HepG2 (cell line): ENCODE results near the gene SYT8. TPM values are rescaled to one million over a fixed set of nuclear protein-coding genes. Genes with fewer than 3 reads are reported as not detected.

Experiments
- ETV6 ChIP-seq: sonication (generic); formaldehyde crosslinking; conservative IDR thresholded peaks from 2 replicates; pipeline ENCODE4 v1.4.0; 2020; ENCODE audit warnings: missing genetic modification reagents
- FLYWCH1 ChIP-seq: sonication (generic); formaldehyde crosslinking; IDR thresholded peaks from 2 replicates; pipeline ENCODE4 v1.8.1; 2023; ENCODE audit warnings: mild to moderate bottlenecking, missing genetic modification reagents
- FOXO1 ChIP-seq: sonication (generic); formaldehyde crosslinking; IDR thresholded peaks from 2 replicates; pipeline ENCODE4 v1.4.0; 2020; ENCODE audit warnings: missing genetic modification reagents
- HMG20A ChIP-seq: IDR thresholded peaks from 2 replicates; pipeline ENCODE4 v1.6.1; 2016; ENCODE audit warnings: borderline replicate concordance
- HMG20B ChIP-seq: conservative IDR thresholded peaks from 2 replicates; pipeline ENCODE4 v1.6.1; 2016; ENCODE audit warnings: missing genetic modification reagents, missing compliant biosample characterization
- IKZF1 ChIP-seq: fragments of 450-650 bp; IDR thresholded peaks from 2 replicates; pipeline ENCODE4 v1.7.1; 2016
- SRF ChIP-seq: IDR thresholded peaks from 2 replicates; pipeline ENCODE4 v1.6.1; 2011; ENCODE audit warnings: mild to moderate bottlenecking, low read depth, low read length, moderate library complexity
- ZNF12 ChIP-seq: sonication (generic); formaldehyde crosslinking; IDR thresholded peaks from 2 replicates; pipeline ENCODE4 v1.5.0; 2020; ENCODE audit warnings: missing genetic modification reagents
- ZNF30 ChIP-seq: sonication (generic); formaldehyde crosslinking; IDR thresholded peaks from 2 replicates; pipeline ENCODE4 v1.5.0; 2020; ENCODE audit warnings: mild to moderate bottlenecking, missing genetic modification reagents
- ZNF33B ChIP-seq: sonication (generic); formaldehyde crosslinking; IDR thresholded peaks from 2 replicates; pipeline ENCODE4 v1.5.1; 2020; ENCODE audit warnings: mild to moderate bottlenecking, missing genetic modification reagents
- ZNF468 ChIP-seq: sonication (generic); formaldehyde crosslinking; IDR thresholded peaks from 2 replicates; pipeline ENCODE4 v1.8.0; 2022; ENCODE audit warnings: mild to moderate bottlenecking, moderate library complexity, missing genetic modification reagents
- polyA plus RNA-seq, 8 experiments: library from polyadenylated mRNA; depleted of rRNA in 3 of 8; stranded (reverse) in 7 of 8; unstranded in 1 of 8; fragments of >200 nt; fragmentation: Illumina TruSeq in 4 of 8; extraction: Trizol in 4 of 8; gene quantifications; 2 replicates each; pipeline versions ENCODE4 v1.2.1 to v1.2.3, GENCODE V29; 2011 to 2016; ENCODE audit warnings: low read depth in 4 of 8, missing spikeins in 1 of 8, mixed read lengths in 1 of 8; ENCODE audit not compliant: insufficient read depth in 1 of 8
- total RNA-seq, 5 experiments: library from RNA; depleted of rRNA; stranded (reverse); fragments of >200 nt; fragmentation: Illumina TruSeq; extraction: Trizol; gene quantifications; 2 replicates each; pipeline ENCODE4 v1.2.3, GENCODE V29; 2016; ENCODE audit warnings: low read depth in 1 of 5
- TF ChIP-seq, protein P1 (sequence below): sonication (generic); formaldehyde crosslinking; IDR thresholded peaks from 2 replicates; pipeline ENCODE4 v1.8.0; 2022; ENCODE audit warnings: missing genetic modification reagents, mild to moderate bottlenecking, inconsistent platforms, borderline replicate concordance
- TF ChIP-seq, protein P2 (sequence below): conservative IDR thresholded peaks from 2 replicates; pipeline ENCODE4 v1.6.1; 2018; ENCODE audit warnings: missing genetic modification reagents
- TF ChIP-seq, protein P3 (sequence below): sonication (generic); formaldehyde crosslinking; IDR thresholded peaks from 2 replicates; pipeline ENCODE4 v1.5.1; 2020; ENCODE audit warnings: missing genetic modification reagents, mild to moderate bottlenecking, borderline replicate concordance
- TF ChIP-seq, protein P4 (sequence below): sonication (generic); formaldehyde crosslinking; IDR thresholded peaks from 2 replicates; pipeline ENCODE4 v1.9.0; 2021; ENCODE audit warnings: missing genetic modification reagents, borderline replicate concordance
- TF ChIP-seq, protein P5 (sequence below): sonication (generic); formaldehyde crosslinking; IDR thresholded peaks from 2 replicates; pipeline ENCODE4 v1.8.1; 2022; ENCODE audit warnings: low read depth, mild to moderate bottlenecking, missing genetic modification reagents
- TF ChIP-seq, protein P6 (sequence below): IDR thresholded peaks from 2 replicates; pipeline ENCODE4 v1.6.1; 2016; ENCODE audit warnings: missing genetic modification reagents, missing compliant biosample characterization
- TF ChIP-seq, protein P7 (sequence below): sonication (generic); formaldehyde crosslinking; IDR thresholded peaks from 2 replicates; pipeline ENCODE4 v1.4.0; 2020; ENCODE audit warnings: mild to moderate bottlenecking, low read depth, missing genetic modification reagents

The SYT8 gene
- total and polyA plus RNA-seq, 2 of the 13 experiments (the other 11 are each of a cell fraction or from before 2014, with no cell fraction given), result 0.60 to 2.3 TPM

DNA sequence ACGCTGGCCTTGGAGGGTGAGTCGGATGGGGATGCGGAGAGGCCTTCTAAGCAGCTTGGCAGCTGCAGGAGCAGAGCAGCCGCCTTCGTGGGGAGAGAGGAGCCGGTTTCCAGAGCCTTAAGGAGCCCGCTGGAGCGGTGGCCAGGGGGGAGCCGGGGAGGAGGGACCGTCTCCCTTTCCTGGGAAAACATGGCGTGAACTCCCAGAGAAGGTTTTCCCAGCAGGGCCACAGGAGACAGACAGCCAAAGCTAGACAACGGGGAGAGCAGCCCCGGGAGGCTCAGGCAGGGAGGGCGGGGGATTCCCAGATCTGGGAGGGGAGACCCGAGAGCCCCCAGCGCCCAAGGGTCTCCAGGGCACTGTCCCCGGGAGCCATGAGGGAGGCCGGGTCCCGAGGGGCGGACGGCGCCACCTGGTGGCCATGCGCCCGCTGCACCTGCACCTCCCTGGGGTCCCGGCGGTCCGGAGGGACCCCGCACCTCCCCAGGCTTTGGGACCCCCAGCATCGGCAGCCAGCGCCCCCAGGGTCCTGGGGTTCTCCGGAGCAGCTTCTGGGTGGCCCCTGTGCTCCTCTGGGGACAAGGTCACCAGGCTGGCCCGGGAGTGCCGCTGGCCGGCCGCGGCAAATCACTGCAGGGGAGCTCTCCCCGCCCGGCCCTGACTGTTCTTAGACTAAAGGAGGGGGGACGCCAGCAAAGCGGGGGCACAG lies 2.4 kb upstream of the SYT8 start (continued):
- TF ChIP-seq, protein P1, sequence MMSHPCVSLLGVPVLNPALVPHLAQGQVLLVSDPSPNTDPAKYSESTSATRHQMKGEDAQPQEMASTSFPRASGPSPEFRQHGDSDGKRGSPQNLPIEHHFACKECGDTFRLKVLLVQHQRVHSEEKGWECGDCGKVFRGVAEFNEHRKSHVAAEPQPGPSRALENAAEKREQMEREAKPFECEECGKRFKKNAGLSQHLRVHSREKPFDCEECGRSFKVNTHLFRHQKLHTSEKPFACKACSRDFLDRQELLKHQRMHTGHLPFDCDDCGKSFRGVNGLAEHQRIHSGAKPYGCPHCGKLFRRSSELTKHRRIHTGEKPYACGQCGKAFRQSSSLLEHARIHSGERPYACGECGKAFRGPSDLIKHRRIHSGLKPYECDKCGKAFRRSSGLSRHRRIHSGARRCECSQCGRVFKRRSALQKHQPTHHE, result no peak
- TF ChIP-seq ZNF468 (CRISPR knock-in tag), result no peak
- TF ChIP-seq ZNF30, result no peak
- no peak for TF ChIP-seq ZNF12
- TF ChIP-seq, protein P2, sequence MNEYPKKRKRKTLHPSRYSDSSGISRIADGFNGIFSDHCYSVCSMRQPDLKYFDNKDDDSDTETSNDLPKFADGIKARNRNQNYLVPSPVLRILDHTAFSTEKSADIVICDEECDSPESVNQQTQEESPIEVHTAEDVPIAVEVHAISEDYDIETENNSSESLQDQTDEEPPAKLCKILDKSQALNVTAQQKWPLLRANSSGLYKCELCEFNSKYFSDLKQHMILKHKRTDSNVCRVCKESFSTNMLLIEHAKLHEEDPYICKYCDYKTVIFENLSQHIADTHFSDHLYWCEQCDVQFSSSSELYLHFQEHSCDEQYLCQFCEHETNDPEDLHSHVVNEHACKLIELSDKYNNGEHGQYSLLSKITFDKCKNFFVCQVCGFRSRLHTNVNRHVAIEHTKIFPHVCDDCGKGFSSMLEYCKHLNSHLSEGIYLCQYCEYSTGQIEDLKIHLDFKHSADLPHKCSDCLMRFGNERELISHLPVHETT (CRISPR knock-in tag), result no peak
- TF ChIP-seq, protein P3, sequence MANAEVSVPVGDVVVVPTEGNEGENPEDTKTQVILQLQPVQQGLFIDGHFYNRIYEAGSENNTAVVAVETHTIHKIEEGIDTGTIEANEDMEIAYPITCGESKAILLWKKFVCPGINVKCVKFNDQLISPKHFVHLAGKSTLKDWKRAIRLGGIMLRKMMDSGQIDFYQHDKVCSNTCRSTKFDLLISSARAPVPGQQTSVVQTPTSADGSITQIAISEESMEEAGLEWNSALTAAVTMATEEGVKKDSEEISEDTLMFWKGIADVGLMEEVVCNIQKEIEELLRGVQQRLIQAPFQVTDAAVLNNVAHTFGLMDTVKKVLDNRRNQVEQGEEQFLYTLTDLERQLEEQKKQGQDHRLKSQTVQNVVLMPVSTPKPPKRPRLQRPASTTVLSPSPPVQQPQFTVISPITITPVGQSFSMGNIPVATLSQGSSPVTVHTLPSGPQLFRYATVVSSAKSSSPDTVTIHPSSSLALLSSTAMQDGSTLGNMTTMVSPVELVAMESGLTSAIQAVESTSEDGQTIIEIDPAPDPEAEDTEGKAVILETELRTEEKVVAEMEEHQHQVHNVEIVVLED (CRISPR knock-in tag), result no peak
- no peak for TF ChIP-seq ZNF33B
- TF ChIP-seq, protein P4, sequence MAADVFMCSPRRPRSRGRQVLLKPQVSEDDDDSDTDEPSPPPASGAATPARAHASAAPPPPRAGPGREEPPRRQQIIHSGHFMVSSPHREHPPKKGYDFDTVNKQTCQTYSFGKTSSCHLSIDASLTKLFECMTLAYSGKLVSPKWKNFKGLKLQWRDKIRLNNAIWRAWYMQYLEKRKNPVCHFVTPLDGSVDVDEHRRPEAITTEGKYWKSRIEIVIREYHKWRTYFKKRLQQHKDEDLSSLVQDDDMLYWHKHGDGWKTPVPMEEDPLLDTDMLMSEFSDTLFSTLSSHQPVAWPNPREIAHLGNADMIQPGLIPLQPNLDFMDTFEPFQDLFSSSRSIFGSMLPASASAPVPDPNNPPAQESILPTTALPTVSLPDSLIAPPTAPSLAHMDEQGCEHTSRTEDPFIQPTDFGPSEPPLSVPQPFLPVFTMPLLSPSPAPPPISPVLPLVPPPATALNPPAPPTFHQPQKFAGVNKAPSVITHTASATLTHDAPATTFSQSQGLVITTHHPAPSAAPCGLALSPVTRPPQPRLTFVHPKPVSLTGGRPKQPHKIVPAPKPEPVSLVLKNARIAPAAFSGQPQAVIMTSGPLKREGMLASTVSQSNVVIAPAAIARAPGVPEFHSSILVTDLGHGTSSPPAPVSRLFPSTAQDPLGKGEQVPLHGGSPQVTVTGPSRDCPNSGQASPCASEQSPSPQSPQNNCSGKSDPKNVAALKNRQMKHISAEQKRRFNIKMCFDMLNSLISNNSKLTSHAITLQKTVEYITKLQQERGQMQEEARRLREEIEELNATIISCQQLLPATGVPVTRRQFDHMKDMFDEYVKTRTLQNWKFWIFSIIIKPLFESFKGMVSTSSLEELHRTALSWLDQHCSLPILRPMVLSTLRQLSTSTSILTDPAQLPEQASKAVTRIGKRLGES (CRISPR knock-in tag), result no peak
- TF ChIP-seq HMG20A (CRISPR knock-in tag), result no peak
- TF ChIP-seq, protein P5, sequence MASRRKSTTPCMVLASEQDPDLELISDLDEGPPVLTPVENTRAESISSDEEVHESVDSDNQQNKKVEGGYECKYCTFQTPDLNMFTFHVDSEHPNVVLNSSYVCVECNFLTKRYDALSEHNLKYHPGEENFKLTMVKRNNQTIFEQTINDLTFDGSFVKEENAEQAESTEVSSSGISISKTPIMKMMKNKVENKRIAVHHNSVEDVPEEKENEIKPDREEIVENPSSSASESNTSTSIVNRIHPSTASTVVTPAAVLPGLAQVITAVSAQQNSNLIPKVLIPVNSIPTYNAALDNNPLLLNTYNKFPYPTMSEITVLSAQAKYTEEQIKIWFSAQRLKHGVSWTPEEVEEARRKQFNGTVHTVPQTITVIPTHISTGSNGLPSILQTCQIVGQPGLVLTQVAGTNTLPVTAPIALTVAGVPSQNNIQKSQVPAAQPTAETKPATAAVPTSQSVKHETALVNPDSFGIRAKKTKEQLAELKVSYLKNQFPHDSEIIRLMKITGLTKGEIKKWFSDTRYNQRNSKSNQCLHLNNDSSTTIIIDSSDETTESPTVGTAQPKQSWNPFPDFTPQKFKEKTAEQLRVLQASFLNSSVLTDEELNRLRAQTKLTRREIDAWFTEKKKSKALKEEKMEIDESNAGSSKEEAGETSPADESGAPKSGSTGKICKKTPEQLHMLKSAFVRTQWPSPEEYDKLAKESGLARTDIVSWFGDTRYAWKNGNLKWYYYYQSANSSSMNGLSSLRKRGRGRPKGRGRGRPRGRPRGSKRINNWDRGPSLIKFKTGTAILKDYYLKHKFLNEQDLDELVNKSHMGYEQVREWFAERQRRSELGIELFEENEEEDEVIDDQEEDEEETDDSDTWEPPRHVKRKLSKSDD (CRISPR knock-in tag), result no peak
- TF ChIP-seq SRF, result no peak
- no peak for TF ChIP-seq HMG20B (CRISPR knock-in tag)
- TF ChIP-seq, protein P6, sequence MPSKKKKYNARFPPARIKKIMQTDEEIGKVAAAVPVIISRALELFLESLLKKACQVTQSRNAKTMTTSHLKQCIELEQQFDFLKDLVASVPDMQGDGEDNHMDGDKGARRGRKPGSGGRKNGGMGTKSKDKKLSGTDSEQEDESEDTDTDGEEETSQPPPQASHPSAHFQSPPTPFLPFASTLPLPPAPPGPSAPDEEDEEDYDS (CRISPR knock-in tag), result no peak
- no peak for TF ChIP-seq FLYWCH1 (CRISPR knock-in tag)
- TF ChIP-seq, protein P7, sequence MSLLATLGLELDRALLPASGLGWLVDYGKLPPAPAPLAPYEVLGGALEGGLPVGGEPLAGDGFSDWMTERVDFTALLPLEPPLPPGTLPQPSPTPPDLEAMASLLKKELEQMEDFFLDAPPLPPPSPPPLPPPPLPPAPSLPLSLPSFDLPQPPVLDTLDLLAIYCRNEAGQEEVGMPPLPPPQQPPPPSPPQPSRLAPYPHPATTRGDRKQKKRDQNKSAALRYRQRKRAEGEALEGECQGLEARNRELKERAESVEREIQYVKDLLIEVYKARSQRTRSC (CRISPR knock-in tag), result no peak
- TF ChIP-seq ETV6 (CRISPR knock-in tag), result no peak
- TF ChIP-seq FOXO1 (CRISPR knock-in tag), result no peak
- TF ChIP-seq IKZF1, result no peak
